ENCODE measurements around the gene ZNF436.
A peak's percentile ranks its signal among the peaks of the same experiment; 100 is the strongest.

ZNF436 gene

DNA sequence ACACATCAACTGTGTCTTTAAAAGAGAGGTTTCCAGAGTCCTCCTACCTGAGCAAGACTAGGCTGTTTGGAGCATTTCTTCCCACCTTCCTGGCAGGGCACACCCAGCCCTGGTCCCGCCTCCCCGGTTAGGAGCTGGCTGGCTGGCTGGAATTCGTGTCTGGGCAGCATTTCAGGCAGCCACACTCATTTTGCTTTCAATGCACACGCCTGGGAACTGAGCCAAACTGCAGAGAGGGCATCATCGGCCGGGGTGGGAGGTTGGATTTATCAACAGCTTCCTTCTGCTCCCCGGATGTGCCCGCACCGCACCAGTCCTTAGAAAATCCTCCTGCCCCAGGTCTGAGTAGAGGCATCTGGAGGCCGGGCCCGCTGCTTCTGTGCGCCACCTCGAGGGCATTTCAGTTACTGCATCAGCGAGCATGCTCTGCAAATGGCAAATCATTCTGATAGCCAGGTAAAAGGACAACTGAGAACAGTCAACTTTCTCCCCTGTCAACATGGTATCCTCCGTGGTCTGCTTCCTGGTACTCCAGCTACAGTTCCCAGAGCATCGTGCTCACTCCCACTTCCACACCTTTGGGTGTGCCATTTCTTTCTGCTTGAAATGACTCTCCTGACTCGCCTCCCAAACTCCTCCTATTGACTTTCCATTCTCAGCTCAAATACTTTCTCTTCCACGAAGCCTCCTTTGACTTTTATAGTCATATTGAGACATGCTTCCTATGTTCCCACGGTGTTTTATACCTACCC lies 34.3 kb upstream of the ZNF436 start:
- H3K27ac ChIP-seq, result peak overlapping the region; percentile 30

DNA sequence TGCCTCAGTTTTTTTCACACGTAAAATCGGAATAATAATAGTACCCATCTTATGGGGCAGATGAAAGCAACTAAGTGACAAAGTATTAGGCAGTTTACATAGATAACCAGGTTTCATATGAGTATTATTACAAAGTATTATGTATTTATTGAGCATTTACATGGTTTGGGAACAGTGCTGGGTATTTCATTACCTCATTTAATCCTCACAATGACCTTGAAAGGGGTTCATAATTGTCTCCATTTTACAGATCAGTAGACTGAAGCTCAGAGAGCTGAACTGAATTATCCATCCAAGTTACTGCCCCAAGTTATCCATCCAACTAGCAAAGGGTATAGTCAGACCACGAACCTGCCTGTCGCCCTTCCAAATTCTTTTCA lies 33.7 kb upstream of the ZNF436 start:
- TF ChIP-seq ZFX (IDR thresholded peaks at IDR 0.05), result no peak
- TF ChIP-seq, protein P1, sequence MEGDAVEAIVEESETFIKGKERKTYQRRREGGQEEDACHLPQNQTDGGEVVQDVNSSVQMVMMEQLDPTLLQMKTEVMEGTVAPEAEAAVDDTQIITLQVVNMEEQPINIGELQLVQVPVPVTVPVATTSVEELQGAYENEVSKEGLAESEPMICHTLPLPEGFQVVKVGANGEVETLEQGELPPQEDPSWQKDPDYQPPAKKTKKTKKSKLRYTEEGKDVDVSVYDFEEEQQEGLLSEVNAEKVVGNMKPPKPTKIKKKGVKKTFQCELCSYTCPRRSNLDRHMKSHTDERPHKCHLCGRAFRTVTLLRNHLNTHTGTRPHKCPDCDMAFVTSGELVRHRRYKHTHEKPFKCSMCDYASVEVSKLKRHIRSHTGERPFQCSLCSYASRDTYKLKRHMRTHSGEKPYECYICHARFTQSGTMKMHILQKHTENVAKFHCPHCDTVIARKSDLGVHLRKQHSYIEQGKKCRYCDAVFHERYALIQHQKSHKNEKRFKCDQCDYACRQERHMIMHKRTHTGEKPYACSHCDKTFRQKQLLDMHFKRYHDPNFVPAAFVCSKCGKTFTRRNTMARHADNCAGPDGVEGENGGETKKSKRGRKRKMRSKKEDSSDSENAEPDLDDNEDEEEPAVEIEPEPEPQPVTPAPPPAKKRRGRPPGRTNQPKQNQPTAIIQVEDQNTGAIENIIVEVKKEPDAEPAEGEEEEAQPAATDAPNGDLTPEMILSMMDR (conservative IDR thresholded peaks at IDR 0.05), result no peak
- peak overlapping the region; percentile 30 for H3K27ac ChIP-seq

More for the DNA sequence above, 34.3 kb upstream of the ZNF436 start:
- TF ChIP-seq, protein P1 (conservative IDR thresholded peaks at IDR 0.05), result peak; percentile 86
- TF ChIP-seq ZFX (IDR thresholded peaks at IDR 0.05), result no peak

DNA sequence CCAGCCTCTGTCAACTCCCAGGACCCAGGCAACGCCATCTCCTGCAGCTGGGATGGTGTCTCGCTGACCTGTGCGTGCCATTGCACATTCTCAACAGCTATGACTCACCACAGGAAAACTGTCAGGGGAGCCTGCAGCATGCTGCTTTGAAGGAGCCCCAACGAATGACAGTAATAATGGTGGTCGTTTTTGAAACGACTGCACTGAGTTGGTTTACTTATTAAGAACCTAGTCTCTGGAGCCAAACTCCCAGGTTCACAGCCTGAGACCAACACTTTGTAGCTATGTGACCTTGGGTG lies 33.4 kb upstream of the ZNF436 start:
- no peak for TF ChIP-seq ZFX (IDR thresholded peaks at IDR 0.05)
- TF ChIP-seq, protein P1 (conservative IDR thresholded peaks at IDR 0.05), result no peak
- H3K27ac ChIP-seq, result no peak overlapping the region

DNA sequence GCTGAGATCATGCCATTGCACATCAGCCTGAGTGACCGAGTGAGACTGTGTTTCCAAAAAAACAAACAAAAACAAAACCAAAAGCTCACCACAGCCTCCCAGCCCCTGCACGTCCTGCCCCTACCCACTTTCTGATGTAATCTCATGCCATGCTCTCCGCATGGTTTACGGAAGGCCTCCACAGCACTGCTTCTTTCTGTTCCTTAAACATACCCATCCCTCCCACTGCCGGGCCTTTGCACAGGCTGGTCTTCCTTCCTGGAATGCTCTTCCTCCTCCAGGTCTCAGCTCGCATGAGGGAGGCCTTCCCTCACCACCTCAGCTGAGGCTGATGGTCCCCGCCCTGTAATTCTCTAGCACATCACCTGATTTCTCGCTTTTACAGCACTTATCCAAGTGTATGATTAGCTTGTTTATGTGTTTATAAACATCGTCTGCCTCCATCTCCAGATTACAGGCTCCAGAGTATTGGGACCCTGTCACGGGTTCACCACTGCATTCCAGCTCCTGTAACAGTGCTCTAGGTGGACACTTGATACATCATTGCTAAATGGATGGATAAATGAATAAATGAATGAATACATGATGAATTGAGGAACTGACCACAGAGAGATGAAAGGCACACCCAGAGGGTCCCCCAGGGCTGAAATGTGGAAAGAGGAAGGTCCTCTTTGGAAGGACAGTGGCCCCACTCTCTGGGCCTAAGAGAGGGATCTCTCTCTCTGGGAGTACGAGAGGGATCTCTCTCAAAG lies 32.8 kb upstream of the ZNF436 start:
- no peak for TF ChIP-seq ZFX (IDR thresholded peaks at IDR 0.05)
- TF ChIP-seq, protein P1 (conservative IDR thresholded peaks at IDR 0.05), result no peak
- no peak overlapping the region for H3K27ac ChIP-seq

DNA sequence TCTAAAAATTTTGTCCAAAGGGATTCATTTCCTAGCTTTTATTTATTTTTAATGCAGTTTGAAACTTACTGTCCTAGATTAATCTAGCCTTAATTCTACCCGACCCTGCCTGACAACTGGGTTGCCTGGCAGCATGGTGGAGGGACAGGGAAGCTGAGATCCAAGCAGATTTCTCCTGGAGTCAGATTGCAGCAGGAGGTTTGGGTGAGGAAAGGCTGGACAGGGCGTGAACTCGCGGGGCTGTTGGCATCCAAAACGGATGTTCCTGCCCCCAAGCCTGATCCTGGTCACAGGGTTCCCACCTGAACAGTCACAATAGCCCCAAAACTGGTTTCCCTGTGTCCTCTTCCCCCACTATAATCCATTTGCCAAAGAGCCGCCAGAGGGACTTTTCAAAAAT lies 31.7 kb upstream of the ZNF436 start:
- H3K27ac ChIP-seq, result no peak overlapping the region
- TF ChIP-seq ZFX (IDR thresholded peaks at IDR 0.05), result no peak
- TF ChIP-seq, protein P1 (conservative IDR thresholded peaks at IDR 0.05), result no peak

DNA sequence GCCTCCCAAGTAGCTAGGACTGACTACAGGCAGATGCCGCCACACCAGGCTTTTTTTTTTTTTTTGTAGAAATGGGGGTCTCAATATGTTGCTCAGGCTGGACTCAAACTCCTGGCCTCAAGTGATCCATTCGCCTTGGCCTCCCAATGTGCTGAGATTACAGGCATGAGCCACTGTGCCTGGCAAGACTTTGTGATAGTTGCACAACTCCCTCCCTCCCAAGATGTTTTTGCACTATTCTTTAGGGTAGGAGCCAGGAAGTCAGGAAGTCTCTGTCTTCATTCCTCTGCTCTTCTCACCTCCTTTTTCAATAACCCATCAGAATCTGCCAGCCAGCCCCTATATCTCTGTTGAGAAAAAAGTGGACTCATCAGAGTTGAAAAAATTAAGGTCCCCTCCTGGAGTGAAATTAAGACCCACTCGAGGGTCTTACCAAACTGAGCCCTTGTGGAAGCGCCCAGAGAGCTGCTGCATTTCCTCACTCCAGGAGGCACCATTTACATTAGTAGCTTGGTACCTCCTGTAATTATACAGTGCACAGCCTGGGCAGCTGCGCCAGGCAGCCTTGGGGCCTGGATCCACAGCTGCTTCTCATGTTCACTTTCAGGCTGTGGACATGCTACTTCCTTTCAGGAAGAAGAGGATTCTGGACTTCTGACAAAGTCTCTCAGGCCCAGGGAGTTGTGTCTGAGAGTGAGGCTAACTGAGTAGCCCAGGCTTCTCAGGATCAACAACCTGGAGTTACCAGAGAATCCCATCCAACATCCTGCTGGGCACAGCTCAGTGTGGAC lies 30.9 kb upstream of the ZNF436 start:
- H3K27ac ChIP-seq, result no peak overlapping the region
- TF ChIP-seq ZFX (IDR thresholded peaks at IDR 0.05), result no peak
- TF ChIP-seq, protein P1 (conservative IDR thresholded peaks at IDR 0.05), result no peak

DNA sequence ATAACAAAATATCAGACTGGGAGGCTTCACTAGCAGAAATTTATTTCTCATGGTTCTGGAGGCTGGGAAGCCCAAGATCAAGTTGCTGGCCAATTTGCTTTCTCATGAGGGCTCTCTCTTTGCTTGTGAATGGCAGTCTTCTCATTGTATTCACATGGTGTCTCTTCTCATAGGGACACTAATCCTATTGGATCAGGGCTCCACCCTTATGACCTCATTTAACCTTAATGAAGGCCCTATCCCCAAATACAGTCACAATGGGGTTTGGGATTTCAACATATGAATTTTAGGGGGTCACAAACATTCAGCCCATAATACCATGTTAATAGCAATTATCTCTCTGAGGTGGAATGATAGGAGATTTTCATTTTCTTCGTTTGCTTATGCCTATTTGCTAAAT lies 29.6 kb upstream of the ZNF436 start:
- H3K27ac ChIP-seq, result no peak overlapping the region
- no peak for TF ChIP-seq ZFX (IDR thresholded peaks at IDR 0.05)
- TF ChIP-seq, protein P1 (conservative IDR thresholded peaks at IDR 0.05), result no peak
